Liver (tissue), 9 donors: ENCODE measurements around the gene ROR1. TPM values are rescaled to one million over a fixed set of nuclear protein-coding genes. Genes with fewer than 3 reads are reported as not detected.

ENCODE experiments used
- DNase-seq: peaks from one replicate; pipeline ENCODE4 v3.0.0-alpha.2; 2017; ENCODE audit warnings: low spot score
- H3K27ac ChIP-seq, 2 donors: one replicate each; pipeline ENCODE4 v1.7.0; 2013; ENCODE audit warnings: inconsistent platforms in 2 of 2, low read length in 2 of 2, control low read depth in 1 of 2, low read depth in 1 of 2, mild to moderate bottlenecking in 1 of 2
- H3K27me3 ChIP-seq, 4 donors: one replicate each; pipeline versions ENCODE4 v1.6.1 to v1.7.0; 2013; ENCODE audit warnings: low read length in 3 of 4, inconsistent platforms in 1 of 4, mild to moderate bottlenecking in 1 of 4, moderate library complexity in 1 of 4; ENCODE audit not compliant: control insufficient read depth in 4 of 4, insufficient read depth in 4 of 4
- H3K36me3 ChIP-seq, 4 donors: one replicate each; pipeline versions ENCODE4 v1.6.1 to v1.7.0; 2013; ENCODE audit warnings: low read length in 3 of 4, mild to moderate bottlenecking in 3 of 4, low read depth in 1 of 4, moderate library complexity in 1 of 4; ENCODE audit not compliant: control insufficient read depth in 4 of 4, insufficient read depth in 3 of 4
- H3K4me1 ChIP-seq, 4 donors: one replicate each; pipeline versions ENCODE4 v1.6.1 to v1.7.0; 2013; ENCODE audit warnings: low read length in 3 of 4, mild to moderate bottlenecking in 3 of 4, moderate library complexity in 1 of 4; ENCODE audit not compliant: control insufficient read depth in 4 of 4, insufficient read depth in 4 of 4
- H3K4me3 ChIP-seq, 3 donors: one replicate each; pipeline versions ENCODE4 v1.6.1 to v1.7.0; 2013; ENCODE audit warnings: low read length in 3 of 3, control low read depth in 1 of 3, low read depth in 1 of 3, mild to moderate bottlenecking in 1 of 3
- H3K9ac ChIP-seq, 2 donors: one replicate each; pipeline ENCODE4 v1.7.0; 2013; ENCODE audit warnings: low read length in 2 of 2, mild to moderate bottlenecking in 2 of 2, moderate library complexity in 2 of 2, control low read depth in 1 of 2, low read depth in 1 of 2
- H3K9me3 ChIP-seq, 4 donors: one replicate each; pipeline versions ENCODE4 v1.6.1 to v1.7.0; 2013; ENCODE audit warnings: low read length in 3 of 4; ENCODE audit not compliant: control insufficient read depth in 4 of 4
- EGR1 ChIP-seq, 2 donors: IDR thresholded peaks; 2 replicates each; pipeline ENCODE4 v1.6.1; 2016 to 2018; ENCODE audit warnings: antibody characterized with exemption in 2 of 2, low read depth in 2 of 2
- FOXA1 ChIP-seq: IDR thresholded peaks from 2 replicates; pipeline ENCODE4 v1.6.1; 2016; ENCODE audit warnings: antibody characterized with exemption
- FOXA2 ChIP-seq: IDR thresholded peaks from 2 replicates; pipeline ENCODE4 v1.6.1; 2016; ENCODE audit warnings: antibody characterized with exemption
- GABPA ChIP-seq, 2 donors: IDR thresholded peaks in 1 of 2; conservative IDR thresholded peaks in 1 of 2; 2 replicates each; pipeline ENCODE4 v1.6.1; 2016; ENCODE audit warnings: antibody characterized with exemption in 2 of 2, mild to moderate bottlenecking in 1 of 2, moderate library complexity in 1 of 2
- HNF4A ChIP-seq, 2 donors: conservative IDR thresholded peaks; 2 replicates each; pipeline ENCODE4 v1.6.1; 2016; ENCODE audit warnings: antibody characterized with exemption in 2 of 2, mild to moderate bottlenecking in 2 of 2
- HNF4G ChIP-seq: IDR thresholded peaks from 2 replicates; pipeline ENCODE4 v1.6.1; 2016; ENCODE audit warnings: antibody characterized with exemption
- JUND ChIP-seq, 2 donors: IDR thresholded peaks; 2 replicates each; pipeline ENCODE4 v1.6.1; 2016; ENCODE audit warnings: antibody characterized with exemption in 2 of 2
- NR2F2 ChIP-seq: IDR thresholded peaks from 2 replicates; pipeline ENCODE4 v1.6.1; 2016; ENCODE audit warnings: antibody characterized with exemption
- RAD21 ChIP-seq, 2 donors: IDR thresholded peaks; 2 replicates each; pipeline ENCODE4 v1.6.1; 2016; ENCODE audit warnings: antibody characterized with exemption in 2 of 2, mild to moderate bottlenecking in 2 of 2
- RXRA ChIP-seq, 2 donors: IDR thresholded peaks; 2 replicates each; pipeline ENCODE4 v1.6.1; 2017 to 2018; ENCODE audit warnings: antibody characterized with exemption in 2 of 2, mild to moderate bottlenecking in 1 of 2
- SP1 ChIP-seq: IDR thresholded peaks from 2 replicates; pipeline ENCODE4 v1.6.1; 2018; ENCODE audit warnings: antibody characterized with exemption, mild to moderate bottlenecking
- TAF1 ChIP-seq: conservative IDR thresholded peaks from 2 replicates; pipeline ENCODE4 v1.6.1; 2016; ENCODE audit warnings: antibody characterized with exemption, mild to moderate bottlenecking
- YY1 ChIP-seq: IDR thresholded peaks from 2 replicates; pipeline ENCODE4 v1.6.1; 2016; ENCODE audit warnings: antibody characterized with exemption, mild to moderate bottlenecking
- WGBS: extraction: QIAGEN DNeasy Blood & Tissue Kit; methylation state at CpG from one replicate; pipeline ENCODE4 v1.1.7; 2013; 5-methylcytosine and 5-hydroxymethylcytosine counted together
- polyA plus RNA-seq, 2 donors: library from polyadenylated mRNA; stranded (reverse) in 1 of 2; unstranded in 1 of 2; fragments of 200-250 nt in 1 of 2; fragments of >200 nt in 1 of 2; fragmentation: Nextera tagmentation in 1 of 2; extraction: Ambion mirVana in 1 of 2; gene quantifications; one replicate each; pipeline versions ENCODE4 v1.2.1 to v1.2.3, GENCODE V29; 2013 to 2015
- total RNA-seq, 2 donors: library from RNA; depleted of rRNA; stranded (reverse); fragments of >200 nt; gene quantifications; one replicate each; pipeline ENCODE4 v1.2.3, GENCODE V29; 2014
- TF ChIP-seq, protein P1 (sequence below): IDR thresholded peaks from 2 replicates; pipeline ENCODE4 v1.6.1; 2016; ENCODE audit warnings: antibody characterized with exemption, mild to moderate bottlenecking
- TF ChIP-seq, protein P2 (sequence below): fragments of 150-350 bp; IDR thresholded peaks from 2 replicates; pipeline ENCODE4 v1.5.1; 2017; ENCODE audit warnings: improper control_type of control experiment, low read depth, low read length; ENCODE audit not compliant: missing input control
- TF ChIP-seq, protein P3 (sequence below): IDR thresholded peaks from 2 replicates; pipeline ENCODE4 v1.6.1; 2016; ENCODE audit warnings: antibody characterized with exemption
- TF ChIP-seq, protein P4 (sequence below): IDR thresholded peaks from 2 replicates; pipeline ENCODE4 v1.6.1; 2016; ENCODE audit warnings: antibody characterized with exemption
- TF ChIP-seq, protein P5 (sequence below): IDR thresholded peaks from 2 replicates; pipeline ENCODE4 v1.6.1; 2016; ENCODE audit warnings: antibody characterized with exemption
- donor health status: healthy.
- donor health status: healthy.
- donor health status: healthy.
- donor health status: healthy.
- donor health status: healthy.

Gene ROR1
- total and polyA plus RNA-seq, 4 donors, result 0.15 to 0.98 (median 0.37) TPM

DNA sequence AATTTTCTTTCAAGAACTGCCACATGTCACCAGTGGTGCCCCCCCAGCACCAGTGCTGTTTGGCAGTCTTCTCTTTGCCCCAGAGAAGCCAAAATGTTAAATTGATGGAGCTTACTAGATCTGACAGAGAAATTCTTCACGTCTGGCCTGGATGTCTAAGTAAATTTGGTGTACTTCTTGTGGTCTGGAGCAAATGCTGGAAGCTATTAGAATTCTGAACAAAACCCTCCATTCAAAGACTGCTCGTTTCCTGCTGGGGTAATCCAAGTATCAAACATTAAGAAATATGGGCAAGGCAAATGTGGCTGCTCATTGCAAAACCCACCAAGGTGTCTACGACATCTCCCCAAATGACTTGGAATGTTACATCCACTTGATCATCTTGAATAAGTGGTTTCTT is 92.3 kb downstream of the ROR1 start:
- no peaks in the 10 kb centered on the region for H3K9me3 ChIP-seq
- DNase-seq, result no peak
- no peak overlapping the region for H3K9ac ChIP-seq
- H3K4me1 ChIP-seq, result no peaks in the 10 kb centered on the region
- H3K4me3 ChIP-seq, result no peak overlapping the region
- no peaks in the 10 kb centered on the region for H3K27me3 ChIP-seq
- H3K27ac ChIP-seq, result no peak overlapping the region
- TF ChIP-seq JUND (IDR thresholded peaks at IDR 0.05) (no peak), NR2F2 (no peak), FOXA2 (no peak), SP1 (no peak), FOXA1 (no peak), TAF1 (no peak), GABPA (IDR thresholded peaks at IDR 0.05 in 1 of 2, conservative IDR thresholded peaks at IDR 0.05 in 1 of 2) (no peak), HNF4G (no peak), YY1 (no peak), RAD21 (IDR thresholded peaks at IDR 0.05) (no peak), EGR1 (IDR thresholded peaks at IDR 0.05; ENCODE audit: low read depth in 2 of 2) (no peak), HNF4A (conservative IDR thresholded peaks at IDR 0.05) (no peak), RXRA (IDR thresholded peaks at IDR 0.05) (no peak)
- TF ChIP-seq, protein P1, sequence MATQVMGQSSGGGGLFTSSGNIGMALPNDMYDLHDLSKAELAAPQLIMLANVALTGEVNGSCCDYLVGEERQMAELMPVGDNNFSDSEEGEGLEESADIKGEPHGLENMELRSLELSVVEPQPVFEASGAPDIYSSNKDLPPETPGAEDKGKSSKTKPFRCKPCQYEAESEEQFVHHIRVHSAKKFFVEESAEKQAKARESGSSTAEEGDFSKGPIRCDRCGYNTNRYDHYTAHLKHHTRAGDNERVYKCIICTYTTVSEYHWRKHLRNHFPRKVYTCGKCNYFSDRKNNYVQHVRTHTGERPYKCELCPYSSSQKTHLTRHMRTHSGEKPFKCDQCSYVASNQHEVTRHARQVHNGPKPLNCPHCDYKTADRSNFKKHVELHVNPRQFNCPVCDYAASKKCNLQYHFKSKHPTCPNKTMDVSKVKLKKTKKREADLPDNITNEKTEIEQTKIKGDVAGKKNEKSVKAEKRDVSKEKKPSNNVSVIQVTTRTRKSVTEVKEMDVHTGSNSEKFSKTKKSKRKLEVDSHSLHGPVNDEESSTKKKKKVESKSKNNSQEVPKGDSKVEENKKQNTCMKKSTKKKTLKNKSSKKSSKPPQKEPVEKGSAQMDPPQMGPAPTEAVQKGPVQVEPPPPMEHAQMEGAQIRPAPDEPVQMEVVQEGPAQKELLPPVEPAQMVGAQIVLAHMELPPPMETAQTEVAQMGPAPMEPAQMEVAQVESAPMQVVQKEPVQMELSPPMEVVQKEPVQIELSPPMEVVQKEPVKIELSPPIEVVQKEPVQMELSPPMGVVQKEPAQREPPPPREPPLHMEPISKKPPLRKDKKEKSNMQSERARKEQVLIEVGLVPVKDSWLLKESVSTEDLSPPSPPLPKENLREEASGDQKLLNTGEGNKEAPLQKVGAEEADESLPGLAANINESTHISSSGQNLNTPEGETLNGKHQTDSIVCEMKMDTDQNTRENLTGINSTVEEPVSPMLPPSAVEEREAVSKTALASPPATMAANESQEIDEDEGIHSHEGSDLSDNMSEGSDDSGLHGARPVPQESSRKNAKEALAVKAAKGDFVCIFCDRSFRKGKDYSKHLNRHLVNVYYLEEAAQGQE, result no peak
- TF ChIP-seq, protein P2, sequence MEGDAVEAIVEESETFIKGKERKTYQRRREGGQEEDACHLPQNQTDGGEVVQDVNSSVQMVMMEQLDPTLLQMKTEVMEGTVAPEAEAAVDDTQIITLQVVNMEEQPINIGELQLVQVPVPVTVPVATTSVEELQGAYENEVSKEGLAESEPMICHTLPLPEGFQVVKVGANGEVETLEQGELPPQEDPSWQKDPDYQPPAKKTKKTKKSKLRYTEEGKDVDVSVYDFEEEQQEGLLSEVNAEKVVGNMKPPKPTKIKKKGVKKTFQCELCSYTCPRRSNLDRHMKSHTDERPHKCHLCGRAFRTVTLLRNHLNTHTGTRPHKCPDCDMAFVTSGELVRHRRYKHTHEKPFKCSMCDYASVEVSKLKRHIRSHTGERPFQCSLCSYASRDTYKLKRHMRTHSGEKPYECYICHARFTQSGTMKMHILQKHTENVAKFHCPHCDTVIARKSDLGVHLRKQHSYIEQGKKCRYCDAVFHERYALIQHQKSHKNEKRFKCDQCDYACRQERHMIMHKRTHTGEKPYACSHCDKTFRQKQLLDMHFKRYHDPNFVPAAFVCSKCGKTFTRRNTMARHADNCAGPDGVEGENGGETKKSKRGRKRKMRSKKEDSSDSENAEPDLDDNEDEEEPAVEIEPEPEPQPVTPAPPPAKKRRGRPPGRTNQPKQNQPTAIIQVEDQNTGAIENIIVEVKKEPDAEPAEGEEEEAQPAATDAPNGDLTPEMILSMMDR, result no peak
- TF ChIP-seq, protein P3, sequence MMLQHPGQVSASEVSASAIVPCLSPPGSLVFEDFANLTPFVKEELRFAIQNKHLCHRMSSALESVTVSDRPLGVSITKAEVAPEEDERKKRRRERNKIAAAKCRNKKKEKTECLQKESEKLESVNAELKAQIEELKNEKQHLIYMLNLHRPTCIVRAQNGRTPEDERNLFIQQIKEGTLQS, result no peak
- TF ChIP-seq, protein P4, sequence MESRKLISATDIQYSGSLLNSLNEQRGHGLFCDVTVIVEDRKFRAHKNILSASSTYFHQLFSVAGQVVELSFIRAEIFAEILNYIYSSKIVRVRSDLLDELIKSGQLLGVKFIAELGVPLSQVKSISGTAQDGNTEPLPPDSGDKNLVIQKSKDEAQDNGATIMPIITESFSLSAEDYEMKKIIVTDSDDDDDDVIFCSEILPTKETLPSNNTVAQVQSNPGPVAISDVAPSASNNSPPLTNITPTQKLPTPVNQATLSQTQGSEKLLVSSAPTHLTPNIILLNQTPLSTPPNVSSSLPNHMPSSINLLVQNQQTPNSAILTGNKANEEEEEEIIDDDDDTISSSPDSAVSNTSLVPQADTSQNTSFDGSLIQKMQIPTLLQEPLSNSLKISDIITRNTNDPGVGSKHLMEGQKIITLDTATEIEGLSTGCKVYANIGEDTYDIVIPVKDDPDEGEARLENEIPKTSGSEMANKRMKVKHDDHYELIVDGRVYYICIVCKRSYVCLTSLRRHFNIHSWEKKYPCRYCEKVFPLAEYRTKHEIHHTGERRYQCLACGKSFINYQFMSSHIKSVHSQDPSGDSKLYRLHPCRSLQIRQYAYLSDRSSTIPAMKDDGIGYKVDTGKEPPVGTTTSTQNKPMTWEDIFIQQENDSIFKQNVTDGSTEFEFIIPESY, result no peak
- TF ChIP-seq, protein P5, sequence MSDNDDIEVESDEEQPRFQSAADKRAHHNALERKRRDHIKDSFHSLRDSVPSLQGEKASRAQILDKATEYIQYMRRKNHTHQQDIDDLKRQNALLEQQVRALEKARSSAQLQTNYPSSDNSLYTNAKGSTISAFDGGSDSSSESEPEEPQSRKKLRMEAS, result no peak
- 84% methylated on average over 3 of the region's 3 CpGs for WGBS
- H3K36me3 ChIP-seq, result no peaks in the 10 kb centered on the region
